GM23338 (cell line): Measurements from ENCODE around the gene USP38. TPM values are rescaled to one million over a fixed set of nuclear protein-coding genes. Genes with fewer than 3 reads are reported as not detected.
A peak's percentile ranks its signal among the peaks of the same experiment; 100 is the strongest.
"Not testable (repeated sequence)": the region's sequence is repeated elsewhere in the genome, so short reads cannot be mapped to it uniquely, and the experiment has no call there.

Experiments
- ATAC-seq: fragments of 200-7000 bp; cut with Tn5 transposase; 3 replicates; pipeline ENCODE4 v1.9.1; 2020
- DNase-seq: peaks from one replicate; pipeline ENCODE4 v3.0.0-alpha.2; 2015; ENCODE audit warnings: low spot score
- H2AFZ ChIP-seq: fragments of 200-600 bp; sonication (generic); 2 replicates; pipeline ENCODE4 v1.8.0; 2016; ENCODE audit warnings: antibody characterized with exemption, mild to moderate bottlenecking, moderate library complexity
- H3F3A ChIP-seq: fragments of 200-600 bp; sonication (generic); replicated peaks from 2 replicates; pipeline ENCODE4 v1.8.0; 2017; ENCODE audit warnings: antibody characterized with exemption, mixed run types, low read depth
- H3K27ac ChIP-seq: fragments of 200-600 bp; sonication (generic); 2 replicates; pipeline ENCODE4 v1.6.1; 2016; ENCODE audit warnings: low read depth
- H3K27me3 ChIP-seq: fragments of 200-600 bp; sonication (generic); 2 replicates; pipeline ENCODE4 v1.8.0; 2016; ENCODE audit warnings: mild to moderate bottlenecking, mixed run types, moderate library complexity; ENCODE audit not compliant: insufficient read depth
- H3K36me3 ChIP-seq: fragments of 200-600 bp; sonication (generic); 2 replicates; pipeline ENCODE4 v1.8.0; 2016; ENCODE audit warnings: mild to moderate bottlenecking; ENCODE audit not compliant: insufficient read depth
- H3K4me1 ChIP-seq: fragments of 200-600 bp; sonication (generic); 2 replicates; pipeline ENCODE4 v1.8.0; 2016; ENCODE audit warnings: mild to moderate bottlenecking, moderate library complexity; ENCODE audit not compliant: insufficient read depth
- H3K4me2 ChIP-seq: fragments of 200-600 bp; sonication (generic); 2 replicates; pipeline ENCODE4 v1.7.1; 2017; ENCODE audit warnings: mixed run types
- H3K4me3 ChIP-seq: fragments of 200-600 bp; sonication (generic); 2 replicates; pipeline ENCODE4 v1.6.1; 2016; ENCODE audit warnings: mixed run types
- H3K79me2 ChIP-seq: fragments of 200-600 bp; sonication (generic); replicated peaks from 2 replicates; pipeline ENCODE4 v1.8.0; 2017; ENCODE audit warnings: mild to moderate bottlenecking; ENCODE audit not compliant: insufficient read depth
- H3K9me2 ChIP-seq: fragments of 200-600 bp; sonication (generic); 2 replicates; pipeline ENCODE4 v1.8.0; 2017; ENCODE audit not compliant: insufficient read depth
- H4K20me1 ChIP-seq: fragments of 200-600 bp; sonication (generic); replicated peaks from 2 replicates; pipeline ENCODE4 v1.8.0; 2017; ENCODE audit warnings: mild to moderate bottlenecking; ENCODE audit not compliant: insufficient read depth
- H3K27ac Mint-ChIP-seq: 2 replicates; pipeline ENCODE4 v1.8.0; 2020; ENCODE audit warnings: inconsistent platforms, mild to moderate bottlenecking, moderate library complexity, mixed read lengths
- H3K27me3 Mint-ChIP-seq: 3 replicates; pipeline ENCODE4 v1.8.0; 2022; ENCODE audit warnings: low read depth, mild to moderate bottlenecking, moderate library complexity, mixed read lengths, inconsistent platforms; ENCODE audit not compliant: insufficient read depth, poor library complexity
- H3K36me3 Mint-ChIP-seq: 3 replicates; pipeline ENCODE4 v1.8.0; 2021; ENCODE audit warnings: low read depth, mild to moderate bottlenecking, inconsistent platforms, moderate library complexity, mixed read lengths
- H3K4me1 Mint-ChIP-seq: 3 replicates; pipeline ENCODE4 v1.8.0; 2020; ENCODE audit warnings: mild to moderate bottlenecking, inconsistent platforms, mixed read lengths
- H3K4me3 Mint-ChIP-seq: 3 replicates; pipeline ENCODE4 v1.8.0; 2021; ENCODE audit warnings: moderate library complexity, mild to moderate bottlenecking, inconsistent platforms, mixed read lengths
- H3K9me3 Mint-ChIP-seq: 3 replicates; pipeline ENCODE4 v1.8.0; 2020; ENCODE audit warnings: moderate library complexity, mild to moderate bottlenecking, inconsistent platforms, mixed read lengths
- CREB1 ChIP-seq: fragments of 250-450 bp; sonication (Bioruptor Pico); IDR thresholded peaks from 2 replicates; pipeline ENCODE4 v1.5.0; 2020; ENCODE audit warnings: low read depth, mild to moderate bottlenecking, moderate library complexity
- EZH2 ChIP-seq: fragments of 200-600 bp; sonication (generic); IDR thresholded peaks from one replicate; pipeline ENCODE4 v1.8.0; 2017; ENCODE audit warnings: antibody characterized with exemption, mild to moderate bottlenecking, low read depth; ENCODE audit not compliant: unreplicated experiment
- REST ChIP-seq: IDR thresholded peaks from one replicate; pipeline ENCODE4 v1.6.1; 2018; ENCODE audit warnings: antibody characterized with exemption; ENCODE audit not compliant: unreplicated experiment
- STAT1 ChIP-seq: IDR thresholded peaks from one replicate; pipeline ENCODE4 v1.6.1; 2016; ENCODE audit warnings: antibody characterized with exemption; ENCODE audit not compliant: unreplicated experiment
- ZNF114 ChIP-seq: fragments of 250-450 bp; sonication (Bioruptor Pico); IDR thresholded peaks from 2 replicates; pipeline ENCODE4 v1.5.0; 2020; ENCODE audit warnings: mild to moderate bottlenecking, moderate library complexity
- polyA plus RNA-seq: library from polyadenylated mRNA; unstranded; fragments of >200 nt; fragmentation: Nextera tagmentation; extraction: Ambion mirVana; gene quantifications from 2 replicates; pipeline ENCODE4 v1.2.1, GENCODE V29; 2016
- total RNA-seq: library from RNA; depleted of rRNA; stranded (reverse); fragments of >200 nt; shearing (Covaris generic); gene quantifications from 2 replicates; pipeline ENCODE4 v1.2.3, GENCODE V29; 2014
- TF ChIP-seq, protein P1 (sequence below), 2 experiments: fragments of 200-600 bp in 1 of 2; sonication (generic) in 1 of 2; conservative IDR thresholded peaks; 2 replicates each; pipeline versions ENCODE4 v1.5.1 to v1.6.1; 2016 to 2017; ENCODE audit warnings: antibody characterized with exemption in 2 of 2, low read depth in 2 of 2, mild to moderate bottlenecking in 2 of 2, moderate library complexity in 1 of 2
- TF ChIP-seq, protein P2 (sequence below): IDR thresholded peaks from 2 replicates; pipeline ENCODE4 v1.6.1; 2016; ENCODE audit warnings: antibody characterized with exemption

The USP38 gene
- total and polyA plus RNA-seq, 2 experiments from 2014 or later: 3.7 to 16.5 TPM

DNA sequence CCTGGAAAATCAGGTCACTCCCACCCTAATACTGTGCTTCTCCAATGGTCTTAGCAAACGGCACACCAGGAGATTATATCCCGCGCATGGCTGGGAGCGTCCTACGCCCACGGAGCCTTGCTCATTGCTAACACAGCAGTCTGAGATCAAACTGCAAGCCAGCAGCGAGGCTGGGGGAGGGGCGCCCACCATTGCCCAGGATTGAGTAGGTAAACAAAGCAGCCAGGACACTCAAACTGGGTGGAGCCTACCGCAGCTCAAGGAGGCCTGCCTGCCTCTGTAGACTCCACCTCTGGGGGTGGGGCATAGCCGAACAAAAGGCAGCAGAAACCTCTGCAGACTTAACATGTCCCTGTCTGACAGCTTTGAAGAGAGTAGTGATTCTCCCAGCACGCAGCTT is 18.0 kb upstream of the USP38 start:
- H3K4me1 ChIP-seq, H3K4me3 Mint-ChIP-seq, H3F3A ChIP-seq, H3K27ac Mint-ChIP-seq, H3K4me1 Mint-ChIP-seq, H3K27ac ChIP-seq, H4K20me1 ChIP-seq, H3K4me2 ChIP-seq, H3K27me3 Mint-ChIP-seq, H2AFZ ChIP-seq, H3K27me3 ChIP-seq, H3K36me3 ChIP-seq, H3K4me3 ChIP-seq, H3K9me2 ChIP-seq, H3K79me2 ChIP-seq, DNase-seq, ATAC-seq: not testable (repeated sequence)
- peaks cover 25% of the 10 kb centered on the region; the same call in 2 of the 3 replicates for H3K36me3 Mint-ChIP-seq
- H3K9me3 Mint-ChIP-seq: peaks cover 41% of the 10 kb centered on the region

DNA sequence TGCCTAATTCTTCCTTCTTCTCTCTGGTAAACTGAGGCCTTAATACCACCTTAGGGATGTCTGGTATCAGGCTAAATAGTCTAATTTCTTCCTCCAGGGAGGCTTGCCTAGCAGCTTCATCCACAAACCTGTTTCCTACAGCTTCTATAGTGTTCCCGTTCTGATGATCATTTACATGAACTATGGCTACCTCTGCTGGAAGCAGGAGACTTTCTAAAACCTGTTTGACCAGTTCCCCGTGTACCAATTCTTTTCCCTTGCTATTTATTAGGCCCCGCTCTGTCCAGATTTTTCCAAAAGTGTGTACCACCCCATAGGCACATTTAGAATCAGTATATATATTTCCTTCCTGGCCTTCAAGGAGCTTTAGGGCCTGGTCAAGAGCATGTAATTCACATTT is 5.8 kb upstream of the USP38 start:
- H3K36me3 Mint-ChIP-seq: peaks cover 29% of the 10 kb centered on the region
- H3K4me1 Mint-ChIP-seq: peaks cover 6% of the 10 kb centered on the region
- Histone ChIP-seq H3K9me2 (0 out of 2 replicates have a peak, but pooled peaks cover 4% of the 10 kb centered on the region), H3K36me3 (no peaks in the 10 kb centered on the region), H3K4me1 (0 out of 2 replicates have a peak, but pooled peaks cover 2% of the 10 kb centered on the region), H3F3A (no peaks in the 10 kb centered on the region), H4K20me1 (no peaks in the 10 kb centered on the region), H2AFZ (no peak overlapping the region), H3K27me3 (no peaks in the 10 kb centered on the region), H3K27ac (no peak overlapping the region), H3K4me2 (no peak overlapping the region), H3K4me3 (no peak overlapping the region), H3K79me2 (peaks cover 7% of the 10 kb centered on the region; the same call in 1 of the 2 replicates)
- H3K27me3 Mint-ChIP-seq: no peaks in the 10 kb centered on the region
- no peak overlapping the region for H3K4me3 Mint-ChIP-seq
- no peak overlapping the region for H3K27ac Mint-ChIP-seq
- ATAC-seq (no peak), DNase-seq (peak; percentile 8)
- peaks cover 36% of the 10 kb centered on the region for H3K9me3 Mint-ChIP-seq
- TF ChIP-seq, protein P1, sequence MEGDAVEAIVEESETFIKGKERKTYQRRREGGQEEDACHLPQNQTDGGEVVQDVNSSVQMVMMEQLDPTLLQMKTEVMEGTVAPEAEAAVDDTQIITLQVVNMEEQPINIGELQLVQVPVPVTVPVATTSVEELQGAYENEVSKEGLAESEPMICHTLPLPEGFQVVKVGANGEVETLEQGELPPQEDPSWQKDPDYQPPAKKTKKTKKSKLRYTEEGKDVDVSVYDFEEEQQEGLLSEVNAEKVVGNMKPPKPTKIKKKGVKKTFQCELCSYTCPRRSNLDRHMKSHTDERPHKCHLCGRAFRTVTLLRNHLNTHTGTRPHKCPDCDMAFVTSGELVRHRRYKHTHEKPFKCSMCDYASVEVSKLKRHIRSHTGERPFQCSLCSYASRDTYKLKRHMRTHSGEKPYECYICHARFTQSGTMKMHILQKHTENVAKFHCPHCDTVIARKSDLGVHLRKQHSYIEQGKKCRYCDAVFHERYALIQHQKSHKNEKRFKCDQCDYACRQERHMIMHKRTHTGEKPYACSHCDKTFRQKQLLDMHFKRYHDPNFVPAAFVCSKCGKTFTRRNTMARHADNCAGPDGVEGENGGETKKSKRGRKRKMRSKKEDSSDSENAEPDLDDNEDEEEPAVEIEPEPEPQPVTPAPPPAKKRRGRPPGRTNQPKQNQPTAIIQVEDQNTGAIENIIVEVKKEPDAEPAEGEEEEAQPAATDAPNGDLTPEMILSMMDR (conservative IDR thresholded peaks at IDR 0.05; ENCODE audit: low read depth in 2 of 2): peak in 1 of 2 experiments; percentile 15; a peak in 1 of 4 replicates
- TF ChIP-seq ZNF114 (CRISPR knock-in tag): no peak

DNA sequence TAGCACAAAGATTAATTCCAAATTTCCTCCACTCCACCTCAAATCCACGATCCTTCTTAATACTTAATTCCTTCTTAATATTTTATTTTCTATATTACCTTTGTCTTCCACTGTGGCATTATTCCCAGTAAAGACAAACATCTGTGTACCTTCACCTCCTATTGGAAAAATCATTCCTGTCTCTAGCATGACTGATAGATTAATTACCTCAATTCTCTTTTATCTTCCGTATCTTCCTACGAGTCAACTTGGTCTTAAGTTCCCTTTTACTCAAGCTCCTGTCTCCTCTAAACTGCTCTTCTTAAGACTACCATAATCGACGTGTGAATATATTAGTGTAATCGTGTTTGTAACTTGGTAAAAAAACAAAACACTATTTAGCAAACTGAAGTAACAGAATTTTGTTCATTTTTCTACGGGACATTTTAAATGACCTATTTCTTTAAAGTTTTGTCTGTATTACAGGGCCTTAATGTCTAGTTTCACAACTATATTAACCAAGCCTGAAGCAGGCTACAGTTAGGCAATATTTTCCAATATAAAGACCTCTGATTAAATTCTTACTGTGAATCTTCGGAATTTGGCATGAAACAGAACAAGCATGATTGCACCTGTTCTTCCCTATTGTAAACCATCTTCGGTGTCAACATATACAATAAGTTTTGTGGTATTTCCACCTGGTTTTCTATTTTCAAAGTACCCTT is 1.1 kb upstream of the USP38 start:
- no peaks in the 10 kb centered on the region for H3K36me3 ChIP-seq
- TF ChIP-seq, protein P1 (conservative IDR thresholded peaks at IDR 0.05; ENCODE audit: low read depth in 2 of 2): no peak
- TF ChIP-seq, protein P2, sequence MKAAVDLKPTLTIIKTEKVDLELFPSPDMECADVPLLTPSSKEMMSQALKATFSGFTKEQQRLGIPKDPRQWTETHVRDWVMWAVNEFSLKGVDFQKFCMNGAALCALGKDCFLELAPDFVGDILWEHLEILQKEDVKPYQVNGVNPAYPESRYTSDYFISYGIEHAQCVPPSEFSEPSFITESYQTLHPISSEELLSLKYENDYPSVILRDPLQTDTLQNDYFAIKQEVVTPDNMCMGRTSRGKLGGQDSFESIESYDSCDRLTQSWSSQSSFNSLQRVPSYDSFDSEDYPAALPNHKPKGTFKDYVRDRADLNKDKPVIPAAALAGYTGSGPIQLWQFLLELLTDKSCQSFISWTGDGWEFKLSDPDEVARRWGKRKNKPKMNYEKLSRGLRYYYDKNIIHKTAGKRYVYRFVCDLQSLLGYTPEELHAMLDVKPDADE: no peak
- no peak for TF ChIP-seq EZH2
- TF ChIP-seq CREB1 (CRISPR knock-in tag): no peak
- TF ChIP-seq STAT1: no peak
- TF ChIP-seq REST: no peak
- H3K4me3 ChIP-seq: peak overlapping the region; percentile 89
- no peaks in the 10 kb centered on the region for H3K9me2 ChIP-seq
- H3K79me2 ChIP-seq: peaks cover 39% of the 10 kb centered on the region
- peak overlapping the region; percentile 84 for H3K4me2 ChIP-seq
- peaks cover 18% of the 10 kb centered on the region for H3K4me1 Mint-ChIP-seq
- peaks cover 9% of the 10 kb centered on the region for H3K9me3 Mint-ChIP-seq
- no peak for DNase-seq
- H3K27me3 Mint-ChIP-seq: no peaks in the 10 kb centered on the region
- no peaks in the 10 kb centered on the region; the same call in 1 of the 2 replicates for H3F3A ChIP-seq
- no peak for ATAC-seq
- no peaks in the 10 kb centered on the region for H3K27me3 ChIP-seq
- H3K36me3 Mint-ChIP-seq: peaks cover 21% of the 10 kb centered on the region
- peak overlapping the region; percentile 93; the same call in 1 of the 2 replicates for H2AFZ ChIP-seq
- H3K4me1 ChIP-seq: peaks cover 13% of the 10 kb centered on the region
- H4K20me1 ChIP-seq: peaks cover 9% of the 10 kb centered on the region; the same call in 1 of the 2 replicates
- H3K4me3 Mint-ChIP-seq: peak overlapping the region; percentile 99
- peak overlapping the region; percentile 98 for H3K27ac ChIP-seq
- peak overlapping the region; percentile 98 for H3K27ac Mint-ChIP-seq
